K562 (cell line): Measurements from ENCODE around the gene PTBP3. TPM values are rescaled to one million over a fixed set of nuclear protein-coding genes. Genes with fewer than 3 reads are reported as not detected.

Experiments
- ATAC-seq: fragments of 200-7000 bp; cut with Tn5 transposase; 3 replicates; pipeline ENCODE4 v1.9.1; 2020; ENCODE audit warnings: moderate library complexity
- BruUV-seq: library from RNA; stranded (reverse); fragments of 400-500 nt; replicated peaks from 2 replicates; lab custom pipeline; 2021; lab: Mats Ljungman, UMichigan
- CTCF ChIA-PET: fragments of 300-600 bp; formaldehyde crosslinking; extraction: SDS; loops from one replicate; lab custom pipeline; 2021; ENCODE audit warnings: low intra/inter-chr PET ratio; lab: Yijun Ruan, JAX
- POLR2A ChIA-PET: fragments of 300-600, 350-650 bp; sonication (Branson Sonifier 250); formaldehyde crosslinking; extraction: SDS; loops from one replicate; lab custom pipeline; 2021; ENCODE audit warnings: antibody characterized with exemption, inconsistent platforms; lab: Yijun Ruan, JAX
- DNase-seq, 4 experiments: peaks; one replicate each; pipeline versions ENCODE4 v3.0.0 to v3.0.0-alpha.2; 2011 to 2018; ENCODE audit warnings: low spot score in 3 of 4, mixed read lengths in 3 of 4; ENCODE audit errors: extremely low read depth in 1 of 4
- FAIRE-seq: peaks from 2 replicates; lab custom pipeline; 2011; peaks lifted over from hg19 to GRCh38; lab: Jason Lieb, UNC
- H2AFZ ChIP-seq: 2 replicates; pipeline ENCODE4 v1.6.0; 2011; ENCODE audit warnings: low read depth, low read length, control low read depth, inconsistent platforms
- H3K27ac ChIP-seq: fragments of 200-600 bp; 3 replicates; pipeline ENCODE4 v1.8.0; 2011; ENCODE audit warnings: low read depth, mild to moderate bottlenecking, control low read depth, inconsistent platforms, low read length, moderate library complexity, mixed read lengths; ENCODE audit errors: extremely low read depth
- H3K27me3 ChIP-seq, 2 experiments: fragments of 300-600 bp in 1 of 2; 2 replicates in 1 of 2; 3 replicates in 1 of 2; pipeline versions ENCODE4 v1.6.0 to v1.8.0; 2011; ENCODE audit warnings: inconsistent platforms in 2 of 2, low read length in 2 of 2, mild to moderate bottlenecking in 1 of 2, mixed read lengths in 1 of 2, moderate library complexity in 1 of 2; ENCODE audit not compliant: control insufficient read depth in 2 of 2, insufficient read depth in 2 of 2
- H3K36me3 ChIP-seq: fragments of 300-600 bp; 3 replicates; pipeline ENCODE4 v1.8.0; 2011; ENCODE audit warnings: mild to moderate bottlenecking, low read length, inconsistent platforms; ENCODE audit not compliant: control insufficient read depth, insufficient read depth
- H3K4me1 ChIP-seq, 2 experiments: fragments of 200-600 bp in 1 of 2; replicated peaks in 1 of 2; 2 replicates in 1 of 2; 3 replicates in 1 of 2; pipeline versions ENCODE4 v1.5.1 to v1.8.0; 2011; ENCODE audit warnings: inconsistent platforms in 2 of 2, low read length in 2 of 2, mild to moderate bottlenecking in 1 of 2, mixed read lengths in 1 of 2, moderate library complexity in 1 of 2; ENCODE audit not compliant: control insufficient read depth in 2 of 2, insufficient read depth in 2 of 2
- H3K4me2 ChIP-seq: 2 replicates; pipeline ENCODE4 v1.6.1; 2011; ENCODE audit warnings: low read length, control low read depth, inconsistent platforms, mixed read lengths; ENCODE audit not compliant: insufficient read depth
- H3K4me3 ChIP-seq: fragments of 200-600 bp; sonication (generic), shearing (Covaris generic); 2 replicates; pipeline ENCODE4 v1.5.1; 2016; ENCODE audit warnings: control low read depth, inconsistent platforms
- H3K79me2 ChIP-seq: fragments of 200-600 bp; 3 replicates; pipeline ENCODE4 v1.8.0; 2011; ENCODE audit warnings: low read length, inconsistent platforms; ENCODE audit not compliant: control insufficient read depth, insufficient read depth
- H3K9ac ChIP-seq, 2 experiments: 2 replicates each; pipeline versions ENCODE4 v1.6.0 to v1.6.1; 2011; ENCODE audit warnings: low read depth in 2 of 2, low read length in 2 of 2, control low read depth in 1 of 2, inconsistent platforms in 1 of 2, mild to moderate bottlenecking in 1 of 2, mixed read lengths in 1 of 2; ENCODE audit not compliant: insufficient read depth in 1 of 2
- H3K9me1 ChIP-seq: one replicate; pipeline ENCODE4 v1.6.0; 2011; ENCODE audit warnings: inconsistent platforms, mild to moderate bottlenecking, low read length, moderate library complexity; ENCODE audit not compliant: control insufficient read depth, insufficient read depth
- H3K9me3 ChIP-seq: replicated peaks from 2 replicates; pipeline ENCODE4 v1.5.1; 2011; ENCODE audit warnings: low read depth, low read length, inconsistent platforms; ENCODE audit not compliant: control insufficient read depth, insufficient read depth
- H4K20me1 ChIP-seq: replicated peaks from 2 replicates; pipeline ENCODE4 v1.6.1; 2011; ENCODE audit warnings: low read length, inconsistent platforms, mixed read lengths; ENCODE audit not compliant: control insufficient read depth, insufficient read depth
- ARID2 ChIP-seq: fragments of 450-650 bp; IDR thresholded peaks from 2 replicates; pipeline ENCODE4 v1.6.1; 2017; ENCODE audit warnings: antibody characterized with exemption, mild to moderate bottlenecking
- CC2D1A ChIP-seq: fragments of 450-650 bp; IDR thresholded peaks from 2 replicates; pipeline ENCODE4 v1.6.1; 2017; ENCODE audit warnings: mild to moderate bottlenecking
- ESRRA ChIP-seq: fragments of 450-650 bp; IDR thresholded peaks from 2 replicates; pipeline ENCODE4 v1.6.1; 2014; ENCODE audit warnings: low read depth, mild to moderate bottlenecking, moderate library complexity, borderline replicate concordance
- GTF2B ChIP-seq: IDR thresholded peaks from 2 replicates; pipeline ENCODE4 v1.6.1; 2011; ENCODE audit not compliant: insufficient read length; ENCODE audit errors: extremely low read depth
- HBP1 ChIP-seq: fragments of 450-650 bp; formaldehyde crosslinking; IDR thresholded peaks from 2 replicates; pipeline ENCODE4 v1.4.0; 2022; ENCODE audit warnings: missing genetic modification characterization
- HOMEZ ChIP-seq: fragments of 250-450 bp; sonication (Bioruptor Pico); IDR thresholded peaks from 2 replicates; pipeline ENCODE4 v1.4.0; 2020; ENCODE audit warnings: mild to moderate bottlenecking, moderate library complexity
- JUNB ChIP-seq: fragments of 450-650 bp; formaldehyde crosslinking; conservative IDR thresholded peaks from 2 replicates; pipeline ENCODE4 v1.4.0; 2020; ENCODE audit warnings: mild to moderate bottlenecking
- KDM1A ChIP-seq, 2 experiments: fragments of 450-650 bp; IDR thresholded peaks; 2 replicates each; pipeline ENCODE4 v1.6.1; 2016; ENCODE audit warnings: mild to moderate bottlenecking in 2 of 2
- MCM2 ChIP-seq: fragments of 450-650 bp; IDR thresholded peaks from 2 replicates; pipeline ENCODE4 v1.6.1; 2017; ENCODE audit warnings: low read depth, mild to moderate bottlenecking
- MIER1 ChIP-seq: fragments of 450-650 bp; IDR thresholded peaks from 2 replicates; pipeline ENCODE4 v1.6.1; 2016; ENCODE audit warnings: antibody characterized with exemption, mild to moderate bottlenecking, low read depth
- RBM39 ChIP-seq: fragments of 200-400 bp; formaldehyde crosslinking; optimal IDR thresholded peaks from 2 replicates; pipeline ENCODE3; 2018; ENCODE audit warnings: low read depth, low read length
- SNIP1 ChIP-seq: fragments of 450-650 bp; IDR thresholded peaks from 2 replicates; pipeline ENCODE4 v1.7.1; 2017; ENCODE audit warnings: low read depth, mild to moderate bottlenecking
- TFE3 ChIP-seq: fragments of 450-650 bp; formaldehyde crosslinking; IDR thresholded peaks from 2 replicates; pipeline ENCODE4 v1.4.0; 2020; ENCODE audit warnings: mild to moderate bottlenecking, mixed read lengths
- ZBTB1 ChIP-seq: sonication (generic); formaldehyde crosslinking; IDR thresholded peaks from 2 replicates; pipeline ENCODE4 v1.8.1; 2023; ENCODE audit warnings: missing genetic modification reagents, low read depth, mild to moderate bottlenecking, borderline replicate concordance
- ZNF311 ChIP-seq: fragments of 250-450 bp; sonication (Bioruptor Pico); IDR thresholded peaks from 2 replicates; pipeline ENCODE4 v1.4.0; 2020; ENCODE audit warnings: mild to moderate bottlenecking, moderate library complexity
- ZNF589 ChIP-seq: fragments of 200-800 bp; sonication (Bioruptor generic); IDR thresholded peaks from 2 replicates; pipeline ENCODE4 v1.6.1; 2016; ENCODE audit warnings: low read depth, missing genetic modification characterization, missing compliant biosample characterization
- WGBS: fragments of 100-300 bp; shearing (Covaris generic); methylation state at CpG from one replicate; pipeline ENCODE4 v1.1.6; 2016; ENCODE audit warnings: low coverage, mixed read lengths; ENCODE audit not compliant: insufficient coverage; ENCODE audit errors: missing lambda C conversion rate; 5-methylcytosine and 5-hydroxymethylcytosine counted together
- in situ Hi-C: fragments of 300-500 bp; cut with MboI; formaldehyde crosslinking; loops from 4 replicates; pipeline ENCODE4 v1.15.0; 2018; ENCODE audit warnings: inconsistent platforms, mixed read lengths
- intact Hi-C: fragments of 100-400 bp; cut with micrococcal nuclease; formaldehyde crosslinking; loops from 2 replicates; pipeline ENCODE4 v1.14.2; 2022
- polyA plus RNA-seq, 8 experiments: library from polyadenylated mRNA; depleted of rRNA in 4 of 8; stranded (reverse) in 5 of 8; unstranded in 3 of 8; fragments of >200 nt; fragmentation: Nextera tagmentation in 2 of 8; fragmentation: Illumina TruSeq in 1 of 8; extraction: Ambion mirVana in 2 of 8; extraction: Trizol in 1 of 8; gene quantifications; 2 replicates each; pipeline versions ENCODE4 v1.2.1 to v1.2.3, GENCODE V29; 2011 to 2014; ENCODE audit warnings: inconsistent platforms in 1 of 8, missing spikeins in 1 of 8
- total RNA-seq, 7 experiments: library from RNA; depleted of rRNA in 6 of 7; stranded (reverse); fragments of >200 nt in 6 of 7; fragmentation: Illumina TruSeq in 2 of 7; extraction: Trizol in 2 of 7; gene quantifications; 2 replicates each; pipeline versions ENCODE4 v1.2.1 to v1.2.3, GENCODE V29; 2011 to 2021; ENCODE audit warnings: low replicate concordance in 1 of 7

The PTBP3 gene
- total and polyA plus RNA-seq, 9 of the 15 experiments (the other 6 are each of a cell fraction or from before 2014, with no cell fraction given) = 22.4 to 132 (median 68.0) TPM

- TF ChIP-seq HBP1 (CRISPR knock-in tag) (no peak), GTF2B (no peak), ESRRA (no peak)
- TF ChIP-seq, all 486 proteins: peak for 0
Measured at GRCh38 chr9:112187404-112187803, 146.0 kb downstream of the PTBP3 start (continued).

GRCh38 chr9:112186695-112187094, 146.7 kb downstream of the PTBP3 start:
- CTCF ChIA-PET = no interaction called here
- intact Hi-C loops = no loop called here
- BruUV-seq = no TSS peak
- H3K9me3 ChIP-seq = no peaks in the 10 kb centered on the region
- 69% methylated on average over 4 of the region's 4 CpGs for WGBS
- H3K9ac ChIP-seq = no peak overlapping the region
- no peak for ATAC-seq
- H4K20me1 ChIP-seq = no peaks in the 10 kb centered on the region
- no peak overlapping the region for H2AFZ ChIP-seq
- peaks cover 0 to 5% of the 10 kb centered on the region in 2 experiments; a peak in 3 of 5 replicates for H3K4me1 ChIP-seq
- no peak overlapping the region for H3K4me3 ChIP-seq
- no peak for DNase-seq
- no peak overlapping the region for H3K27ac ChIP-seq
- no peaks in the 10 kb centered on the region for H3K27me3 ChIP-seq
- in situ Hi-C loops = no loop called here
- H3K4me2 ChIP-seq = no peak overlapping the region
- no peak for FAIRE-seq
- POLR2A ChIA-PET = interaction anchor here (1.3 to 1.4 kb wide), 2 partner anchors 12 to 14 kb away, joined by 3 to 4 read pairs; no protein-coding TSS in a partner anchor
- H3K9me1 ChIP-seq = no peaks in the 10 kb centered on the region
- H3K36me3 ChIP-seq = no peaks in the 10 kb centered on the region; the same call in 2 of the 3 replicates
- H3K79me2 ChIP-seq = no peaks in the 10 kb centered on the region
- TF ChIP-seq SNIP1 (no peak), ZBTB1 (CRISPR knock-in tag) (no peak), ARID2 (no peak), KDM1A (IDR thresholded peaks at IDR 0.05) (no peak), TFE3 (no peak), ZNF589 (CRISPR knock-in tag) (no peak), JUNB (CRISPR knock-in tag) (no peak), MCM2 (no peak), MIER1 (no peak), RBM39 (no peak), ZNF311 (CRISPR knock-in tag) (no peak), CC2D1A (no peak), HOMEZ (CRISPR knock-in tag) (no peak)
